CD4-positive, CD25-positive, alpha-beta regulatory T cell (primary cell): ENCODE data around the gene HSFX2. TPM values are rescaled to one million over a fixed set of nuclear protein-coding genes. Genes with fewer than 3 reads are reported as not detected.
"Not testable (repeated sequence)": the region's sequence is repeated elsewhere in the genome, so short reads cannot be mapped to it uniquely, and the experiment has no call there.

ENCODE experiments used
- ATAC-seq, 2 donors: fragments of 150-1000 bp; cut with Tn5 transposase; one replicate each; pipeline ENCODE4 v1.10.0; 2021; ENCODE audit warnings: low read depth in 2 of 2, moderate number of reproducible peaks in 2 of 2, moderate library complexity in 1 of 2
- DNase-seq, 3 donors: peaks; one replicate each; pipeline versions ENCODE4 v3.0.0 to v3.0.0-alpha.2; 2012 to 2022; ENCODE audit warnings: mixed read lengths in 1 of 3
- H3K27ac ChIP-seq: one replicate; pipeline ENCODE4 v1.7.0; 2013; ENCODE audit warnings: mild to moderate bottlenecking, low read length; ENCODE audit not compliant: insufficient read depth, poor library complexity, severe bottlenecking
- H3K27me3 ChIP-seq: one replicate; pipeline ENCODE4 v1.7.0; 2013; ENCODE audit warnings: low read length; ENCODE audit not compliant: control insufficient read depth, insufficient read depth
- H3K36me3 ChIP-seq: one replicate; pipeline ENCODE4 v1.7.0; 2013; ENCODE audit warnings: mild to moderate bottlenecking, low read length, moderate library complexity; ENCODE audit not compliant: control insufficient read depth, insufficient read depth
- H3K4me1 ChIP-seq: 2 replicates; pipeline ENCODE4 v1.7.0; 2013; ENCODE audit warnings: mild to moderate bottlenecking, low read length; ENCODE audit not compliant: insufficient read depth, control insufficient read depth, poor library complexity, severe bottlenecking
- H3K4me3 ChIP-seq: one replicate; pipeline ENCODE4 v1.7.0; 2013; ENCODE audit warnings: low read depth, mild to moderate bottlenecking, low read length, moderate library complexity
- H3K9me3 ChIP-seq, 2 experiments: 1 replicate in 1 of 2; 2 replicates in 1 of 2; pipeline ENCODE4 v1.7.0; 2013; ENCODE audit warnings: low read length in 2 of 2, mild to moderate bottlenecking in 1 of 2, moderate library complexity in 1 of 2; ENCODE audit not compliant: control insufficient read depth in 2 of 2
- H3K27ac Mint-ChIP-seq, 3 donors: one replicate each; pipeline ENCODE4 v1.8.0; 2020 to 2022; ENCODE audit warnings: mild to moderate bottlenecking in 3 of 3, mixed read lengths in 3 of 3, moderate library complexity in 2 of 3
- H3K27me3 Mint-ChIP-seq: one replicate; pipeline ENCODE4 v1.8.0; 2022; ENCODE audit warnings: mild to moderate bottlenecking, mixed read lengths
- H3K36me3 Mint-ChIP-seq: one replicate; pipeline ENCODE4 v1.8.0; 2020; ENCODE audit warnings: mixed read lengths
- H3K4me1 Mint-ChIP-seq, 4 donors: one replicate each; pipeline ENCODE4 v1.8.0; 2020 to 2022; ENCODE audit warnings: mixed read lengths in 4 of 4, mild to moderate bottlenecking in 1 of 4
- H3K4me3 Mint-ChIP-seq, 4 donors: one replicate each; pipeline ENCODE4 v1.8.0; 2020 to 2022; ENCODE audit warnings: mild to moderate bottlenecking in 4 of 4, mixed read lengths in 4 of 4, moderate library complexity in 3 of 4
- H3K9me3 Mint-ChIP-seq, 7 donors: one replicate each; pipeline ENCODE4 v1.8.0; 2020 to 2022; ENCODE audit warnings: mixed read lengths in 7 of 7, mild to moderate bottlenecking in 3 of 7, moderate library complexity in 2 of 7
- polyA plus RNA-seq, 4 donors: library from polyadenylated mRNA; unstranded; fragments of 300-500 nt; fragmentation: Illumina TruSeq; gene quantifications; one replicate each; pipeline ENCODE4 v1.2.3, GENCODE V29; 2021
- total RNA-seq: library from RNA; stranded (reverse); gene quantifications from one replicate; pipeline ENCODE4 v1.2.3, GENCODE V29; 2022

HSFX2 gene
- total and polyA plus RNA-seq, 5 donors from 2014 or later: not detected

GRCh38 chrX:149546962-149547361 lies 48.2 kb downstream of the HSFX2 start:
- H3K4me3 ChIP-seq, H3K9me3 ChIP-seq, H3K4me3 Mint-ChIP-seq, ATAC-seq, H3K4me1 Mint-ChIP-seq, H3K9me3 Mint-ChIP-seq, H3K36me3 ChIP-seq, H3K27me3 Mint-ChIP-seq, DNase-seq, H3K27ac ChIP-seq, H3K36me3 Mint-ChIP-seq, H3K27ac Mint-ChIP-seq, H3K4me1 ChIP-seq, H3K27me3 ChIP-seq: not testable (repeated sequence)

DNA sequence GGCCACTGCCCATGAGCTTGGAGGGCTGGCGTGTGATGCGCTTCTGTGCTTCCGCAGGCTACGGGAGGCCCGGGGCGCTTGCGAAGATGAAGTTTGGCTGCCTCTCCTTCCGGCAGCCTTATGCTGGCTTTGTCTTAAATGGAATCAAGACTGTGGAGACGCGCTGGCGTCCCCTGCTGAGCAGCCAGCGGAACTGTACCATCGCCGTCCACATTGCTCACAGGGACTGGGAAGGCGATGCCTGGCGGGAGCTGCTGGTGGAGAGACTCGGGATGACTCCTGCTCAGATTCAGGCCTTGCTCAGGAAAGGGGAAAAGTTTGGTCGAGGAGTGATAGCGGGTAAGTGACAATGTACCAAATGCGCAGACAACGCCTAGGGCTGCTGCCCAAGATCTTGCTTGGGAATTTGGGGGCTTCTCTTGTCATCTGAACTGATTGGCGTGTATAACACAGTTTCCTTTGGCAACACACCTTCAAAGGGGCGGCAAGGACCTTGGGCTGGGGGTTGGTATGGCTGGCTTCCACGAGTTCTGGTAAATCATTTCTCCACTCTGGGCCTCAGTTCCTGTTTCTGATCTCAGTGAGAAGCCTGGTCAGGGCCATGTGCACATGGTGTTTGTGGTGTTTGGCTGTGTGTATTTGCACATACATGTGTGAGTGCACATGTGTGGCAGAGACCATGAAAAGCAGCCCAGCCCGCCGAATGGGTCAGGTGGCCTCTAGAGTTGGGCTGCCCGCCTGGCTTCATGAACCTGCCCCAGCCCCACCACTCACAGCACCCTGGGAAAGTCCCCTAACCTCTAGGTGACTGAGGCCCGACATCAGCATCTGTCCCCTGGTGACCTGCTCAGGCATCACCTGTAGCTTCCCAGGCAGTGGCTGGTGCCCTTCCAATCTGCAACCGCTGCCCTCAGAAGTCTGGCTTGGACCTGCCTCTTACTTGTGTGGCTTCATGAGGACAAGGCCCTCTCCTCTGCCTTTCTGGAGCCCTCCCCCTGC lies 49.3 kb downstream of the HSFX2 start:
- not testable (repeated sequence) for H3K4me3 ChIP-seq, H3K36me3 ChIP-seq, H3K27ac Mint-ChIP-seq, H3K4me1 Mint-ChIP-seq, DNase-seq, H3K36me3 Mint-ChIP-seq, H3K4me1 ChIP-seq, H3K9me3 Mint-ChIP-seq, H3K9me3 ChIP-seq, H3K27ac ChIP-seq, H3K27me3 Mint-ChIP-seq, H3K4me3 Mint-ChIP-seq, ATAC-seq, H3K27me3 ChIP-seq

Other genes starting within 250 kb of the HSFX2 start
- gene IDS, start 90.0 kb downstream of the HSFX2 start, total RNA-seq: 287 TPM
- gene IDS, start 90.0 kb downstream of the HSFX2 start, polyA plus RNA-seq: 100 to 1,000 TPM; 116 to 147 (median 130) TPM
- 81.3 TPM for gene EOLA1, start 54.3 kb downstream of the HSFX2 start, total RNA-seq
- gene EOLA1, start 54.3 kb downstream of the HSFX2 start, polyA plus RNA-seq: 10 to 100 TPM; 25.6 to 37.7 (median 32.3) TPM
- gene HSFX3, start 45.4 kb downstream of the HSFX2 start, total RNA-seq: not detected
- not detected for gene HSFX3, start 45.4 kb downstream of the HSFX2 start, polyA plus RNA-seq
- gene MAGEA9B, start 7.9 kb downstream of the HSFX2 start, total RNA-seq: not detected
- gene MAGEA9B, start 7.9 kb downstream of the HSFX2 start, polyA plus RNA-seq: not detected
- 19.5 TPM for gene TMEM185A, start 36.5 kb upstream of the HSFX2 start, total RNA-seq
- 10 to 100 TPM; 16.2 to 21.9 (median 19.9) TPM for gene TMEM185A, start 36.5 kb upstream of the HSFX2 start, polyA plus RNA-seq
- not detected for gene MAGEA11, start 116.7 kb upstream of the HSFX2 start, total RNA-seq
- not detected for gene MAGEA11, start 116.7 kb upstream of the HSFX2 start, polyA plus RNA-seq
- gene HSFX1, start 178.8 kb upstream of the HSFX2 start, total RNA-seq: 0.32 TPM
- under 1 TPM in 2 of 4 donors, not detected in 2; 0.08 TPM for gene HSFX1, start 178.8 kb upstream of the HSFX2 start, polyA plus RNA-seq
- gene MAGEA9, start 186.6 kb upstream of the HSFX2 start, total RNA-seq: not detected
- not detected for gene MAGEA9, start 186.6 kb upstream of the HSFX2 start, polyA plus RNA-seq